GM12874 (cell line): Measurements from ENCODE around the gene MBNL1.

ENCODE experiments used
- CTCF ChIP-seq: IDR thresholded peaks from 2 replicates; pipeline ENCODE4 v1.5.1; 2011; ENCODE audit warnings: low read depth, mild to moderate bottlenecking, control low read depth, low read length, moderate library complexity; ENCODE audit not compliant: insufficient read depth

MBNL1 gene

GRCh38 chr3:152260026-152260425, 8.7 kb upstream of the MBNL1 start:
- no peak for TF ChIP-seq CTCF

- no peak for TF ChIP-seq CTCF
Measured at GRCh38 chr3:152260529-152260928, 8.2 kb upstream of the MBNL1 start.

GRCh38 chr3:152261329-152261728, 7.4 kb upstream of the MBNL1 start:
- TF ChIP-seq CTCF = no peak

- no peak for TF ChIP-seq CTCF
Measured at GRCh38 chr3:152263711-152264110, 5.0 kb upstream of the MBNL1 start.

- no peak for TF ChIP-seq CTCF
Measured at GRCh38 chr3:152264378-152264777, 4.4 kb upstream of the MBNL1 start.

- TF ChIP-seq CTCF = no peak
Measured at GRCh38 chr3:152266221-152266995, 2.3 kb upstream of the MBNL1 start.

- TF ChIP-seq CTCF = no peak
Measured at GRCh38 chr3:152267831-152268554, 736 bp upstream of the MBNL1 start.
